Suprapubic skin (tissue), 3 donors: ENCODE measurements around the gene PCDHGA2.
"Not testable (repeated sequence)": the region's sequence is repeated elsewhere in the genome, so short reads cannot be mapped to it uniquely, and the experiment has no call there.

Experiments
- CTCF ChIP-seq, 2 donors: fragments of 200-600 bp in 1 of 2; fragments of 450-650 bp in 1 of 2; sonication (generic) in 1 of 2; IDR thresholded peaks; one replicate each; pipeline ENCODE4 v1.5.1; 2016 to 2019; ENCODE audit warnings: antibody characterized with exemption in 2 of 2, mild to moderate bottlenecking in 1 of 2, moderate library complexity in 1 of 2
- POLR2AphosphoS5 ChIP-seq, 3 donors: sonication (generic); formaldehyde crosslinking; IDR thresholded peaks; one replicate each; pipeline ENCODE4 v1.6.1; 2017; ENCODE audit warnings: antibody characterized with exemption in 3 of 3

- not testable (repeated sequence) for TF ChIP-seq POLR2AphosphoS5, CTCF (IDR thresholded peaks at IDR 0.05)
Observed at GRCh38 chr5:141346017-141346416, 7.5 kb downstream of the PCDHGA2 start.
